Osteocyte (in vitro differentiated cells): ENCODE measurements around the gene CYP24A1. TPM values are rescaled to one million over a fixed set of nuclear protein-coding genes. Genes with fewer than 3 reads are reported as not detected.

Source experiments
- DNase-seq: peaks from one replicate; pipeline ENCODE4 v3.0.0; 2021; ENCODE audit warnings: mixed read lengths; ENCODE audit not compliant: unreplicated experiment; ENCODE audit errors: extremely low spot score
- H3K27ac Mint-ChIP-seq: one replicate; pipeline ENCODE4 v1.8.0; 2021; ENCODE audit warnings: mild to moderate bottlenecking, mixed read lengths; ENCODE audit not compliant: unreplicated experiment
- H3K27me3 Mint-ChIP-seq: one replicate; pipeline ENCODE4 v1.8.0; 2021; ENCODE audit warnings: mixed read lengths; ENCODE audit not compliant: unreplicated experiment
- H3K36me3 Mint-ChIP-seq: one replicate; pipeline ENCODE4 v1.8.0; 2021; ENCODE audit warnings: mixed read lengths; ENCODE audit not compliant: unreplicated experiment
- H3K4me1 Mint-ChIP-seq: one replicate; pipeline ENCODE4 v1.8.0; 2021; ENCODE audit warnings: mixed read lengths; ENCODE audit not compliant: unreplicated experiment
- H3K4me3 Mint-ChIP-seq: one replicate; pipeline ENCODE4 v1.8.0; 2021; ENCODE audit warnings: mild to moderate bottlenecking, moderate library complexity, mixed read lengths; ENCODE audit not compliant: unreplicated experiment
- H3K9me3 Mint-ChIP-seq: one replicate; pipeline ENCODE4 v1.8.0; 2021; ENCODE audit warnings: mixed read lengths; ENCODE audit not compliant: unreplicated experiment
- total RNA-seq: library from RNA; stranded (reverse); gene quantifications from 2 replicates; pipeline ENCODE4 v1.2.1, GENCODE V29; 2021
- TF ChIP-seq, protein P1 (sequence below): fragments of 200-600 bp; sonication (generic); IDR thresholded peaks from 2 replicates; pipeline ENCODE4 v1.5.0; 2021; ENCODE audit warnings: antibody characterized with exemption, mild to moderate bottlenecking, moderate library complexity

CYP24A1 gene
- total RNA-seq, 1 donor from 2014 or later = not detected

GRCh38 chr20:54180931-54181330 is 7.1 kb upstream of the CYP24A1 start:
- H3K9me3 Mint-ChIP-seq = no peaks in the 10 kb centered on the region
- H3K4me1 Mint-ChIP-seq = no peaks in the 10 kb centered on the region
- no peak overlapping the region for H3K4me3 Mint-ChIP-seq
- peaks cover 48% of the 10 kb centered on the region for H3K27me3 Mint-ChIP-seq
- no peak for DNase-seq
- TF ChIP-seq, protein P1, sequence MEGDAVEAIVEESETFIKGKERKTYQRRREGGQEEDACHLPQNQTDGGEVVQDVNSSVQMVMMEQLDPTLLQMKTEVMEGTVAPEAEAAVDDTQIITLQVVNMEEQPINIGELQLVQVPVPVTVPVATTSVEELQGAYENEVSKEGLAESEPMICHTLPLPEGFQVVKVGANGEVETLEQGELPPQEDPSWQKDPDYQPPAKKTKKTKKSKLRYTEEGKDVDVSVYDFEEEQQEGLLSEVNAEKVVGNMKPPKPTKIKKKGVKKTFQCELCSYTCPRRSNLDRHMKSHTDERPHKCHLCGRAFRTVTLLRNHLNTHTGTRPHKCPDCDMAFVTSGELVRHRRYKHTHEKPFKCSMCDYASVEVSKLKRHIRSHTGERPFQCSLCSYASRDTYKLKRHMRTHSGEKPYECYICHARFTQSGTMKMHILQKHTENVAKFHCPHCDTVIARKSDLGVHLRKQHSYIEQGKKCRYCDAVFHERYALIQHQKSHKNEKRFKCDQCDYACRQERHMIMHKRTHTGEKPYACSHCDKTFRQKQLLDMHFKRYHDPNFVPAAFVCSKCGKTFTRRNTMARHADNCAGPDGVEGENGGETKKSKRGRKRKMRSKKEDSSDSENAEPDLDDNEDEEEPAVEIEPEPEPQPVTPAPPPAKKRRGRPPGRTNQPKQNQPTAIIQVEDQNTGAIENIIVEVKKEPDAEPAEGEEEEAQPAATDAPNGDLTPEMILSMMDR = no peak
- no peaks in the 10 kb centered on the region for H3K36me3 Mint-ChIP-seq
- H3K27ac Mint-ChIP-seq = no peak overlapping the region

GRCh38 chr20:54179946-54180345 is 6.2 kb upstream of the CYP24A1 start:
- Mint-ChIP-seq H3K4me1 (no peaks in the 10 kb centered on the region), H3K36me3 (no peaks in the 10 kb centered on the region), H3K27ac (no peak overlapping the region), H3K4me3 (no peak overlapping the region), H3K9me3 (no peaks in the 10 kb centered on the region), H3K27me3 (peaks cover 46% of the 10 kb centered on the region)
- DNase-seq = no peak
- TF ChIP-seq, protein P1 = no peak

- H3K4me3 Mint-ChIP-seq = no peak overlapping the region
- H3K27me3 Mint-ChIP-seq = peaks cover 50% of the 10 kb centered on the region
- TF ChIP-seq, protein P1 = no peak
- no peaks in the 10 kb centered on the region for H3K36me3 Mint-ChIP-seq
- no peak for DNase-seq
- H3K4me1 Mint-ChIP-seq = peaks cover 10% of the 10 kb centered on the region
- no peaks in the 10 kb centered on the region for H3K9me3 Mint-ChIP-seq
- no peak overlapping the region for H3K27ac Mint-ChIP-seq
Measured at GRCh38 chr20:54178256-54178655, 4.5 kb upstream of the CYP24A1 start.

- no peaks in the 10 kb centered on the region for H3K36me3 Mint-ChIP-seq
- H3K4me1 Mint-ChIP-seq = peaks cover 15% of the 10 kb centered on the region
- no peaks in the 10 kb centered on the region for H3K9me3 Mint-ChIP-seq
- TF ChIP-seq, protein P1 = no peak
- H3K4me3 Mint-ChIP-seq = no peak overlapping the region
- DNase-seq = no peak
- H3K27me3 Mint-ChIP-seq = peaks cover 50% of the 10 kb centered on the region
- no peak overlapping the region for H3K27ac Mint-ChIP-seq
Measured at GRCh38 chr20:54177378-54177777, 3.6 kb upstream of the CYP24A1 start.

DNA sequence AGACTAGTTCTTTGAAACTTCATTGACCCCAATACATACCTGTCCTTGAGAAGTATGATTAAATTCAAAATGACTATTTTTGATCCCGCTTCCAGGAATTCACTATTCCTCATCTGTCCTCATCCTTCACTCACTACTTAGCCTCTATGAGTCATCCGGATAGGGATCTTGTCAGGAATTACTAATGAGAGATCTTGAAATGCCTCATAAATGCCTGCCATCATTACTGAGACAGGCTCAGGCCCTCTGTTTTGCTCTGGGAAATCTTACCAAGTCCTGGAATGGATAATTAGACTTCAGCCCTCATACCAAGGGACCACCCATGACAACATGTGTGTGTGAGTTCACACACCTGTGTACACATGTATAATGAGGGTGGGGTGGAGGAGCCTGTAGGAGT is 2.8 kb upstream of the CYP24A1 start:
- Mint-ChIP-seq H3K27ac (no peak overlapping the region), H3K27me3 (peaks cover 55% of the 10 kb centered on the region), H3K9me3 (no peaks in the 10 kb centered on the region), H3K4me1 (peaks cover 15% of the 10 kb centered on the region), H3K4me3 (no peak overlapping the region), H3K36me3 (no peaks in the 10 kb centered on the region)
- TF ChIP-seq, protein P1 = no peak
- DNase-seq = no peak
